ENCODE measurements around the gene PRSS3.
"Not testable (repeated sequence)": the region's sequence is repeated elsewhere in the genome, so short reads cannot be mapped to it uniquely, and the experiment has no call there.

DNA sequence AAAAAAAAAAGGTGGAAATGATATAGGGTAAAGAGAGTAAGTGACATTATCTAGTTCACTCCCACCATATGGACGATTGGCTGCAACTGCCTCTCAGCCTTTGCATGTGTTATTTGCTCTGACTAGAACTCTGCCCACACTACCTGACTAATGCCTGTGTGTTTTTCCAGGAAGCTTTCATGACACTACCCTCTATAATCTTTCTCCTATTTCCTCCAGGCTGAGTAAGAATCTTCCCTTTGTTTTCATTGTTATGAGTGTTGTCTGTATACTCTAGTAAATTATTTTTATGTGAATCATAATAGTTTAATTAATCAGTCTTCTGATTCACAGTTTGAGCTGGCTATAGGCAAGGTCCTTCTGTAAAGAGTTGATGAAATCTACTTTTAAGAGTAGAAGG lies 31.7 kb upstream of the PRSS3 start:
- TF ChIP-seq POLR2A (IDR thresholded peaks at IDR 0.05; ENCODE audit: borderline replicate concordance, extremely low read depth, insufficient read depth, insufficient read length); POLR2AphosphoS5 (IDR thresholded peaks at IDR 0.05; ENCODE audit: low read depth, low read length); EZH2 (IDR thresholded peaks at IDR 0.05); SRF (IDR thresholded peaks at IDR 0.05; ENCODE audit: low read depth); REST (IDR thresholded peaks at IDR 0.05; ENCODE audit: low read depth); ELF1 (IDR thresholded peaks at IDR 0.05; ENCODE audit: borderline replicate concordance, low read depth); YY1 (IDR thresholded peaks at IDR 0.05; ENCODE audit: extremely low read depth, insufficient replicate concordance, low read depth, low read length); SIN3A (IDR thresholded peaks at IDR 0.05; ENCODE audit: low read depth): not testable (repeated sequence)
- TF ChIP-seq, protein P1, sequence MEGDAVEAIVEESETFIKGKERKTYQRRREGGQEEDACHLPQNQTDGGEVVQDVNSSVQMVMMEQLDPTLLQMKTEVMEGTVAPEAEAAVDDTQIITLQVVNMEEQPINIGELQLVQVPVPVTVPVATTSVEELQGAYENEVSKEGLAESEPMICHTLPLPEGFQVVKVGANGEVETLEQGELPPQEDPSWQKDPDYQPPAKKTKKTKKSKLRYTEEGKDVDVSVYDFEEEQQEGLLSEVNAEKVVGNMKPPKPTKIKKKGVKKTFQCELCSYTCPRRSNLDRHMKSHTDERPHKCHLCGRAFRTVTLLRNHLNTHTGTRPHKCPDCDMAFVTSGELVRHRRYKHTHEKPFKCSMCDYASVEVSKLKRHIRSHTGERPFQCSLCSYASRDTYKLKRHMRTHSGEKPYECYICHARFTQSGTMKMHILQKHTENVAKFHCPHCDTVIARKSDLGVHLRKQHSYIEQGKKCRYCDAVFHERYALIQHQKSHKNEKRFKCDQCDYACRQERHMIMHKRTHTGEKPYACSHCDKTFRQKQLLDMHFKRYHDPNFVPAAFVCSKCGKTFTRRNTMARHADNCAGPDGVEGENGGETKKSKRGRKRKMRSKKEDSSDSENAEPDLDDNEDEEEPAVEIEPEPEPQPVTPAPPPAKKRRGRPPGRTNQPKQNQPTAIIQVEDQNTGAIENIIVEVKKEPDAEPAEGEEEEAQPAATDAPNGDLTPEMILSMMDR (IDR thresholded peaks at IDR 0.05 in 2 of 3, conservative IDR thresholded peaks at IDR 0.05 in 1 of 3; ENCODE audit: borderline replicate concordance in 1 of 3, insufficient read depth in 1 of 3, low read depth in 2 of 3, low read length in 2 of 3) = not testable (repeated sequence)
- TF ChIP-seq EGR1 (IDR thresholded peaks at IDR 0.05; ENCODE audit: low read depth) (peak; percentile 36; the same call in 1 of the 2 replicates), CEBPB (IDR thresholded peaks at IDR 0.05; ENCODE audit: low read depth) (peak; percentile 45; the same call in 1 of the 2 replicates)
- TF ChIP-seq, protein P2, sequence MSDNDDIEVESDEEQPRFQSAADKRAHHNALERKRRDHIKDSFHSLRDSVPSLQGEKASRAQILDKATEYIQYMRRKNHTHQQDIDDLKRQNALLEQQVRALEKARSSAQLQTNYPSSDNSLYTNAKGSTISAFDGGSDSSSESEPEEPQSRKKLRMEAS (IDR thresholded peaks at IDR 0.05) = peak; percentile 60
